HCT116 (cell line): ENCODE data around the gene HK1. TPM values are rescaled to one million over a fixed set of nuclear protein-coding genes. Genes with fewer than 3 reads are reported as not detected.

Source experiments
- ATAC-seq: fragments of 200-7000 bp; cut with Tn5 transposase; 2 replicates; pipeline ENCODE4 v1.9.1; 2020; ENCODE audit warnings: mild to moderate bottlenecking, moderate library complexity
- BruUV-seq: library from RNA; stranded (reverse); fragments of 400-500 nt; replicated peaks from 2 replicates; lab custom pipeline; 2021; lab: Mats Ljungman, UMichigan
- CTCF ChIA-PET: fragments of 300-600 bp; sonication (Branson Sonifier 250); formaldehyde crosslinking; loops from one replicate; lab custom pipeline; 2021; ENCODE audit warnings: antibody characterized with exemption; lab: Charles Lee
- POLR2A ChIA-PET: fragments of 300-600, 350-600 bp; sonication (Branson Sonifier 250); formaldehyde crosslinking; loops from one replicate; lab custom pipeline; 2021; ENCODE audit warnings: antibody characterized with exemption; lab: Charles Lee
- RAD21 ChIA-PET, 2 experiments: fragments of 300-600 bp; sonication (Branson Sonifier 250); formaldehyde crosslinking; loops; one replicate each; lab custom pipeline; 2023; ENCODE audit warnings: low total read pairs in 2 of 2; ENCODE audit not compliant: uncharacterized antibody in 2 of 2, unreplicated experiment in 2 of 2, low non-redundant PET in 1 of 2; lab: Charles Lee
- DNase-seq: peaks from one replicate; pipeline ENCODE4 v3.0.0-alpha.2; 2010; ENCODE audit warnings: low read depth, low spot score
- H2AFZ ChIP-seq: fragments of 200-600 bp; shearing (Covaris generic), sonication (generic); 2 replicates; pipeline ENCODE4 v1.6.1; 2017; ENCODE audit warnings: low read depth, mixed run types, mixed read lengths, antibody characterized with exemption, low read length; ENCODE audit not compliant: poor library complexity, severe bottlenecking
- H3K27ac ChIP-seq: 2 replicates; pipeline ENCODE4 v1.5.1; 2012; ENCODE audit warnings: low read depth, low read length
- H3K27me3 ChIP-seq: fragments of 200-600 bp; sonication (generic); 2 replicates; pipeline ENCODE4 v1.6.1; 2016; ENCODE audit warnings: mixed run types, low read length, mixed read lengths; ENCODE audit not compliant: insufficient read depth
- H3K36me3 ChIP-seq, 2 experiments: fragments of 200-500 bp in 1 of 2; fragments of 200-600 bp in 1 of 2; sonication (Bioruptor generic) in 1 of 2; sonication (generic) in 1 of 2; 2 replicates each; pipeline versions ENCODE4 v1.5.1 to v1.6.1; 2014 to 2016; ENCODE audit warnings: low read length in 2 of 2, inconsistent platforms in 1 of 2, mixed read lengths in 1 of 2, mixed run types in 1 of 2; ENCODE audit not compliant: insufficient read depth in 2 of 2, control insufficient read depth in 1 of 2
- H3K4me1 ChIP-seq, 2 experiments: fragments of 200-600 bp in 1 of 2; sonication (generic) in 1 of 2; 2 replicates each; pipeline versions ENCODE4 v1.5.1 to v1.6.1; 2012 to 2017; ENCODE audit warnings: low read length in 2 of 2, inconsistent platforms in 1 of 2, mild to moderate bottlenecking in 1 of 2, mixed read lengths in 1 of 2, mixed run types in 1 of 2, moderate library complexity in 1 of 2; ENCODE audit not compliant: insufficient read depth in 2 of 2, control insufficient read depth in 1 of 2
- H3K4me2 ChIP-seq: fragments of 200-600 bp; sonication (generic); 2 replicates; pipeline ENCODE4 v1.6.1; 2017; ENCODE audit warnings: mixed run types, low read length, mixed read lengths
- H3K4me3 ChIP-seq, 2 experiments: fragments of 200-600 bp in 1 of 2; sonication (generic) in 1 of 2; replicated peaks in 1 of 2; 2 replicates each; pipeline ENCODE4 v1.5.1; 2011 to 2016; ENCODE audit warnings: low read length in 2 of 2, control low read depth in 1 of 2, low read depth in 1 of 2, mild to moderate bottlenecking in 1 of 2, mixed read lengths in 1 of 2, mixed run types in 1 of 2
- H3K79me2 ChIP-seq: fragments of 200-600 bp; sonication (generic); 2 replicates; pipeline ENCODE4 v1.6.1; 2017; ENCODE audit warnings: mild to moderate bottlenecking, mixed run types, low read length, moderate library complexity, mixed read lengths; ENCODE audit not compliant: insufficient read depth
- H3K9ac ChIP-seq: fragments of 200-600 bp; sonication (generic); 2 replicates; pipeline ENCODE4 v1.6.1; 2016; ENCODE audit warnings: low read length, mixed read lengths
- H3K9me2 ChIP-seq: fragments of 200-600 bp; sonication (generic), shearing (Covaris generic); 2 replicates; pipeline ENCODE4 v1.6.1; 2017; ENCODE audit warnings: mixed run types, mild to moderate bottlenecking, moderate library complexity; ENCODE audit not compliant: insufficient read depth
- H3K9me3 ChIP-seq, 2 experiments: fragments of 200-500 bp in 1 of 2; fragments of 200-600 bp in 1 of 2; sonication (Bioruptor generic) in 1 of 2; sonication (generic) in 1 of 2; 2 replicates each; pipeline ENCODE4 v1.6.1; 2014 to 2017; ENCODE audit warnings: low read length in 2 of 2, mixed read lengths in 2 of 2, inconsistent platforms in 1 of 2, low read depth in 1 of 2, mild to moderate bottlenecking in 1 of 2, mixed run types in 1 of 2, moderate library complexity in 1 of 2; ENCODE audit not compliant: control insufficient read depth in 1 of 2, insufficient read depth in 1 of 2
- H4K20me1 ChIP-seq: fragments of 200-600 bp; sonication (generic), shearing (Covaris generic); 2 replicates; pipeline ENCODE4 v1.6.1; 2017; ENCODE audit warnings: mixed run types, mild to moderate bottlenecking, moderate library complexity; ENCODE audit not compliant: insufficient read depth
- ELF1 ChIP-seq: IDR thresholded peaks from 2 replicates; pipeline ENCODE4 v1.6.1; 2012; ENCODE audit warnings: low read depth, borderline replicate concordance
- FOSL1 ChIP-seq: IDR thresholded peaks from 2 replicates; pipeline ENCODE4 v1.6.1; 2012; ENCODE audit warnings: low read depth
- JUND ChIP-seq: IDR thresholded peaks from 2 replicates; pipeline ENCODE4 v1.6.1; 2012
- RAD21 ChIP-seq: IDR thresholded peaks from 2 replicates; pipeline ENCODE4 v1.6.1; 2012; ENCODE audit warnings: low read depth, mild to moderate bottlenecking
- SIN3A ChIP-seq: IDR thresholded peaks from 2 replicates; pipeline ENCODE4 v1.6.1; 2012; ENCODE audit warnings: low read depth
- SP1 ChIP-seq: IDR thresholded peaks from 2 replicates; pipeline ENCODE4 v1.6.1; 2012; ENCODE audit warnings: low read depth
- SRF ChIP-seq: IDR thresholded peaks from 2 replicates; pipeline ENCODE4 v1.6.1; 2012; ENCODE audit warnings: low read depth
- YY1 ChIP-seq: IDR thresholded peaks from 2 replicates; pipeline ENCODE4 v1.6.1; 2011; ENCODE audit warnings: low read length, low read depth, moderate library complexity, mild to moderate bottlenecking; ENCODE audit not compliant: insufficient replicate concordance; ENCODE audit errors: extremely low read depth
- intact Hi-C: fragments of 100-400 bp; cut with micrococcal nuclease; formaldehyde crosslinking; loops from 2 replicates; pipeline ENCODE4 v1.10.0; 2022
- total RNA-seq: library from RNA; stranded (reverse); gene quantifications from one replicate; pipeline ENCODE4 v1.2.1, GENCODE V29; 2021; ENCODE audit not compliant: unreplicated experiment
- TF ChIP-seq, protein P1 (sequence below): IDR thresholded peaks from 2 replicates; pipeline ENCODE4 v1.6.1; 2012

Gene HK1
- total RNA-seq, 1 experiment from 2014 or later, result 50.3 TPM

GRCh38 chr10:69425511-69426298 lies 147.4 kb downstream of the HK1 start:
- Histone ChIP-seq H3K27me3 (no peaks in the 10 kb centered on the region), H3K36me3 (no peaks in the 10 kb centered on the region), H3K9me3 (no peaks in the 10 kb centered on the region), H3K4me2 (no peak overlapping the region), H3K79me2 (no peaks in the 10 kb centered on the region), H3K4me3 (no peak overlapping the region), H3K9me2 (no peaks in the 10 kb centered on the region), H3K4me1 (peaks cover 0 to 15% of the 10 kb centered on the region in 2 experiments; a peak in 1 of 4 replicates), H3K9ac (no peak overlapping the region), H2AFZ (peak overlapping the region; percentile 56), H4K20me1 (no peaks in the 10 kb centered on the region), H3K27ac (no peak overlapping the region)
- POLR2A ChIA-PET, result no interaction called here
- BruUV-seq, result no TSS peak
- intact Hi-C loops, result loop anchor here (2.0 to 10.0 kb wide), 2 partner anchors 211 to 289 kb away; no protein-coding TSS in a partner anchor
- CTCF ChIA-PET, result interaction anchor here (1.5 to 1.6 kb wide), 2 partner anchors 17 to 83 kb away, joined by 5 to 8 read pairs; no protein-coding TSS in a partner anchor
- no peak for TF ChIP-seq FOSL1
- TF ChIP-seq SRF, result no peak
- no peak for TF ChIP-seq YY1
- TF ChIP-seq, protein P1, sequence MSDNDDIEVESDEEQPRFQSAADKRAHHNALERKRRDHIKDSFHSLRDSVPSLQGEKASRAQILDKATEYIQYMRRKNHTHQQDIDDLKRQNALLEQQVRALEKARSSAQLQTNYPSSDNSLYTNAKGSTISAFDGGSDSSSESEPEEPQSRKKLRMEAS, result 0 out of 2 replicates have a peak, but pooled peaks have one; percentile 12
- no peak for TF ChIP-seq SP1
- no peak for TF ChIP-seq RAD21
- TF ChIP-seq SIN3A, result no peak
- ATAC-seq, result no peak
- no peak for DNase-seq
- RAD21 ChIA-PET, result interaction anchor here in 1 of 2 experiments (0.6 kb wide), 1 partner anchor 84 kb away, joined by 4 read pairs; no protein-coding TSS in a partner anchor

- BruUV-seq, result no TSS peak
- H3K36me3 ChIP-seq, result no peaks in the 10 kb centered on the region
- no peak overlapping the region for H3K27ac ChIP-seq
- TF ChIP-seq JUND (no peak), ELF1 (no peak), SRF (no peak)
- H3K4me2 ChIP-seq, result peak overlapping the region; percentile 37
- ChIA-PET POLR2A (no interaction called here), RAD21 (no interaction called here), CTCF (interaction anchor here (0.7 to 2.7 kb wide), 5 partner anchors 8 to 83 kb away, joined by 3 to 13 read pairs (median 5); no protein-coding TSS in a partner anchor)
- no peaks in the 10 kb centered on the region for H3K9me3 ChIP-seq
- ATAC-seq (peak; percentile 26; the same call in 1 of the 2 replicates), DNase-seq (no peak)
- no peak overlapping the region for H3K9ac ChIP-seq
- H4K20me1 ChIP-seq, result no peaks in the 10 kb centered on the region
- intact Hi-C loops, result loop anchor here (2.0 to 10.0 kb wide), 2 partner anchors 210 to 288 kb away; no protein-coding TSS in a partner anchor
- no peaks in the 10 kb centered on the region for H3K27me3 ChIP-seq
- peaks cover 0 to 15% of the 10 kb centered on the region in 2 experiments; a peak in 1 of 4 replicates for H3K4me1 ChIP-seq
- peak overlapping the region; percentile 56 for H2AFZ ChIP-seq
- no peak overlapping the region for H3K4me3 ChIP-seq
- H3K79me2 ChIP-seq, result no peaks in the 10 kb centered on the region
- H3K9me2 ChIP-seq, result no peaks in the 10 kb centered on the region
These were observed 148.1 kb downstream of the HK1 start for GRCh38 chr10:69426376-69426727.
